Measurements from ENCODE around the gene GLTP. TPM values are rescaled to one million over a fixed set of nuclear protein-coding genes. Genes with fewer than 3 reads are reported as not detected.
"Not testable (repeated sequence)": the region's sequence is repeated elsewhere in the genome, so short reads cannot be mapped to it uniquely, and the experiment has no call there.

The GLTP gene
- total RNA-seq, 3 donors from 2014 or later (not counting 1 experiment from before 2014, with no cell fraction given): 48.6 to 52.8 (median 49.2) TPM

DNA sequence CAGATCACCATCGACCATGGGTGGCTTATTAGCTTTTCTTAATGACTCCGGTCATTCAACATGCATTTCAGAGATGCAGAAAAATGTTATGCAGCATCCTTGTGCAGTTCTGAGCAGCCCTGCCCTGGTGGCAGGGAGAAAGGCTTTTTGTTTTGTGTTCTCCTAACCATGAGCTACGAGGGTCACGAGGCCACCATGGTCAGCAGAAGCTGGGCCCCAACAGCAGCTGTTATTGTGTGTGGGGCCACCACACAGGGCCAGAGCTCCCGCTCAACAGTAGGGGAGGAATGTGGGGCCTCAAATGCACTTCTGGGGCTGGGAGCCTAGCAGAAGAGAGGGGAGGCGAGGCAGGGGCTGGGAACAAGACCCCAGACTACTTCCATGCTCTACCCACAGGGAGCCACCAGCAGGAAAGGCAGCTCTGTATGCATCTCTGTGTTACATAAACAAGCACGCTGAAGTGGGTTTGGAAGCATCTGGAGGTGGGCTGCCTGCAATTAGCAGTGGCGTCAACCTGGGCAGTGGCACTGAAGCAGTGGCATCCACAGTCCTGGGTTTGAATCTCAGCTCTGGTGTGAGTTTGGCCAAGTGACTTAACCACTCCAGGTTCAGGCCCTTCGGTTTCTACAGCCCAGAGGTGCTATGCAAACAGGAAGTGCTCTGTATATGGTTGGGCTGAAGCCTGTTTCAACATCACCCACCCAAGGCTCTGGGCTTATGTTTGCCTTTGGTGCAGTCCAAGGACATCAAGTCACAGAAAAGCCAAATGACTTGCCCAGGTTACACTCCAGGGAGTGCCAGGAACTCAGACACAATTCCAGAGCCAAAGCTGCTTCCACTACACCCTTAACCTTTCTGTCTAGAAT lies 16.3 kb downstream of the GLTP start:
- Mint-ChIP-seq H3K4me1 (peaks cover 28 to 31% of the 10 kb centered on the region in 2 donors), H3K9me3 (no peaks in the 10 kb centered on the region), H3K4me3 (peak overlapping the region; percentile 74), H3K27ac (peak overlapping the region; percentile 81 to 86), H3K36me3 (no peaks in the 10 kb centered on the region), H3K27me3 (ENCODE audit: low read depth in 2 of 2) (no peaks in the 10 kb centered on the region)
- DNase-seq (peak in 1 of 2 donors; percentile 44), ATAC-seq (peak; percentile 92 to 95 (median 93))
- H3K27me3 ChIP-seq (ENCODE audit: control insufficient read depth, insufficient read depth, low read length): no peaks in the 10 kb centered on the region
- TF ChIP-seq, protein P1, sequence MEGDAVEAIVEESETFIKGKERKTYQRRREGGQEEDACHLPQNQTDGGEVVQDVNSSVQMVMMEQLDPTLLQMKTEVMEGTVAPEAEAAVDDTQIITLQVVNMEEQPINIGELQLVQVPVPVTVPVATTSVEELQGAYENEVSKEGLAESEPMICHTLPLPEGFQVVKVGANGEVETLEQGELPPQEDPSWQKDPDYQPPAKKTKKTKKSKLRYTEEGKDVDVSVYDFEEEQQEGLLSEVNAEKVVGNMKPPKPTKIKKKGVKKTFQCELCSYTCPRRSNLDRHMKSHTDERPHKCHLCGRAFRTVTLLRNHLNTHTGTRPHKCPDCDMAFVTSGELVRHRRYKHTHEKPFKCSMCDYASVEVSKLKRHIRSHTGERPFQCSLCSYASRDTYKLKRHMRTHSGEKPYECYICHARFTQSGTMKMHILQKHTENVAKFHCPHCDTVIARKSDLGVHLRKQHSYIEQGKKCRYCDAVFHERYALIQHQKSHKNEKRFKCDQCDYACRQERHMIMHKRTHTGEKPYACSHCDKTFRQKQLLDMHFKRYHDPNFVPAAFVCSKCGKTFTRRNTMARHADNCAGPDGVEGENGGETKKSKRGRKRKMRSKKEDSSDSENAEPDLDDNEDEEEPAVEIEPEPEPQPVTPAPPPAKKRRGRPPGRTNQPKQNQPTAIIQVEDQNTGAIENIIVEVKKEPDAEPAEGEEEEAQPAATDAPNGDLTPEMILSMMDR (IDR thresholded peaks at IDR 0.05): no peak
- H3K4me3 ChIP-seq (ENCODE audit: low read length): no peak overlapping the region
- peaks cover 30% of the 10 kb centered on the region for H3K4me1 ChIP-seq (ENCODE audit: control insufficient read depth, insufficient read depth, low read length)
- intact Hi-C loops (cut with micrococcal nuclease): no loop called here
- WGBS (ENCODE audit: insufficient coverage): 75% methylated on average over 8 of the region's 9 CpGs
- H3K36me3 ChIP-seq (ENCODE audit: control insufficient read depth, insufficient read depth, low read length): peaks cover 2% of the 10 kb centered on the region
- H3K9me3 ChIP-seq (ENCODE audit: control insufficient read depth, insufficient read depth, low read length): no peaks in the 10 kb centered on the region
- peak overlapping the region; percentile 74 for H3K27ac ChIP-seq (ENCODE audit: low read length)

DNA sequence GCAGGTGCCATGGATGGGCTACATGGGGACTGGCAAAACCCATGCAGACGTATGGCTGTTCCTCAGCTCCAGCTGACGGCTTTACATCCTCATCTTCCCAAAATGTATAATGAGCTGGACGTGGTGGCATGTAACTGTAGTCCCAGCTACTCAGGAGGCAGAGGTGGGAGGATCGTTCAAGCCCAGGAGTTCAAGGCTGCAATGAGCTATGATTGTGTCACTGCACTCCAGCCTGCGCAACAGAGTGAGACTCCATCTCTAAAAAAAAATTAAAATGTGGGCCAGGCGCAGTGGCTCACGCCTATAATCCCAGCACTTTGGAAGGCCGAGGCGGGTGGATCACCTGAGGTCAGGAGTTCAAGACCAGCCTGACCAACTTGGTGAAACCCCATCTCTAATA lies 17.9 kb downstream of the GLTP start:
- peak overlapping the region in 1 of 2 donors; percentile 86 for H3K27ac Mint-ChIP-seq
- H3K27me3 ChIP-seq (ENCODE audit: control insufficient read depth, insufficient read depth, low read length); H3K4me3 ChIP-seq (ENCODE audit: low read length); H3K36me3 Mint-ChIP-seq; H3K9me3 ChIP-seq (ENCODE audit: control insufficient read depth, insufficient read depth, low read length); ATAC-seq; intact Hi-C loops (cut with micrococcal nuclease); H3K27me3 Mint-ChIP-seq (ENCODE audit: low read depth in 2 of 2); H3K9me3 Mint-ChIP-seq; H3K27ac ChIP-seq (ENCODE audit: low read length); DNase-seq: not testable (repeated sequence)
- Histone ChIP-seq H3K36me3 (ENCODE audit: control insufficient read depth, insufficient read depth, low read length) (peaks cover 12% of the 10 kb centered on the region), H3K4me1 (ENCODE audit: control insufficient read depth, insufficient read depth, low read length) (peaks cover 30% of the 10 kb centered on the region)
- peak overlapping the region; percentile 17 for H3K4me3 Mint-ChIP-seq
- 100% methylated on average over 9 of the region's 9 CpGs for WGBS (ENCODE audit: insufficient coverage)
- H3K4me1 Mint-ChIP-seq: peaks cover 31 to 35% of the 10 kb centered on the region in 2 donors

DNA sequence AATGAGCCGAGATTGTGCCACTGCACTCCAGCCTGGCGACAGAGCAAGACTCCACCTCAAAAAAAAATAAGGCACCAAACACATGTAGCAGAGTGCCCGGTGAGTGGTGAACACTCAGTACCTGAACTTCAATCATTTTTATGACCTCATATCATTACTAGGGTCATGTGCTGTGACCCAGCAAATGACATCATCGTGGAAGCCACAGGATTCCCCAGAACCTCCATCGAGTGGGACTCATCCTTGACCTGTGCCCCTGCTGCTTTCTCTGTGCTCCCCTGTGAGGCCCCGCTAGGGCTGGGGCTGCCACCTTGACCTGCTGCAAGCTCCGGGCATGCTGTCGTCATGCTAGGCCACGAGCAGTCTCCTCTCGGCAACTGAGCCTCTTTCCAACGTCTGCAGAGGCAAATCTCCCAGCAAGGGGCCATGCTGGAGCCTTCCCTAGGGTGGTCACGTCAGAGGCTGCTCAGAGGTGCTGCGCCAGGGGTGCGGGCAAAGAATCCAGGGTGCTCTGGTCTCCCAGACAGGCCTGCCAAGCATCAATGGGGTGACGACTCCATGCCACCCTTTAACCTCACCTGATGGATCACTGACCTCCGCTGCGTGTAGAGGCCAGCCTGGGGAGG lies 18.5 kb downstream of the GLTP start:
- intact Hi-C loops (cut with micrococcal nuclease): no loop called here
- H3K4me1 ChIP-seq (ENCODE audit: control insufficient read depth, insufficient read depth, low read length): peaks cover 27% of the 10 kb centered on the region
- Mint-ChIP-seq H3K36me3 (no peaks in the 10 kb centered on the region), H3K4me3 (no peak overlapping the region), H3K9me3 (no peaks in the 10 kb centered on the region), H3K4me1 (peaks cover 31 to 35% of the 10 kb centered on the region in 2 donors), H3K27ac (peak overlapping the region in 1 of 2 donors; percentile 86), H3K27me3 (ENCODE audit: low read depth in 2 of 2) (no peaks in the 10 kb centered on the region)
- H3K36me3 ChIP-seq (ENCODE audit: control insufficient read depth, insufficient read depth, low read length): peaks cover 18% of the 10 kb centered on the region
- H3K9me3 ChIP-seq (ENCODE audit: control insufficient read depth, insufficient read depth, low read length): no peaks in the 10 kb centered on the region
- TF ChIP-seq, protein P1 (IDR thresholded peaks at IDR 0.05): no peak
- no peak overlapping the region for H3K4me3 ChIP-seq (ENCODE audit: low read length)
- no peak for DNase-seq
- no peaks in the 10 kb centered on the region for H3K27me3 ChIP-seq (ENCODE audit: control insufficient read depth, insufficient read depth, low read length)
- 95% methylated on average over 17 of the region's 17 CpGs for WGBS (ENCODE audit: insufficient coverage)
- no peak for ATAC-seq
- no peak overlapping the region for H3K27ac ChIP-seq (ENCODE audit: low read length)

DNA sequence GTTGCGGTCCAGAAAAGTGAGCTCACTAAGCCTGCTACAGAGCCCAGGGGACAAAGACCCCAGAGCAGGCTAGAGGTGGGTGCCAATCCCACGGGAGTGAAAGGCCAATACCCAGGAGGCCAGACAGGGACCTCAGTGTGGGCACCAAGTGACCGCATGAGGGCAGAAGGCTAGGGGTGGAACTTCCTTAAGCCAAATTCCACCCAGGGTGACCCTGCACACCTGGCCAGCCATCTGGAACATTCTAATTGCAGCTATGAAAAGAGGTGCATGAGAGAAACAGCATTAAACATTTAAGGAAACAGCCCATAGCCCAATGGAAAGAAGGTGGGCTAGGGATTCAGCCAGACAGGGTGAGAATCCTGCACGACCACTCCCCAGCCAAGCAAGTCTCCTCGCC lies 19.4 kb downstream of the GLTP start:
- DNase-seq: no peak
- Histone ChIP-seq H3K4me3 (ENCODE audit: low read length) (no peak overlapping the region), H3K36me3 (ENCODE audit: control insufficient read depth, insufficient read depth, low read length) (peaks cover 24% of the 10 kb centered on the region), H3K4me1 (ENCODE audit: control insufficient read depth, insufficient read depth, low read length) (peaks cover 27% of the 10 kb centered on the region), H3K27ac (ENCODE audit: low read length) (no peak overlapping the region), H3K9me3 (ENCODE audit: control insufficient read depth, insufficient read depth, low read length) (no peaks in the 10 kb centered on the region), H3K27me3 (ENCODE audit: control insufficient read depth, insufficient read depth, low read length) (no peaks in the 10 kb centered on the region)
- intact Hi-C loops (cut with micrococcal nuclease): no loop called here
- Mint-ChIP-seq H3K27ac (no peak overlapping the region), H3K36me3 (no peaks in the 10 kb centered on the region), H3K4me3 (no peak overlapping the region), H3K9me3 (no peaks in the 10 kb centered on the region), H3K4me1 (peaks cover 30 to 31% of the 10 kb centered on the region in 2 donors), H3K27me3 (ENCODE audit: low read depth in 2 of 2) (no peaks in the 10 kb centered on the region)
- TF ChIP-seq, protein P1 (IDR thresholded peaks at IDR 0.05): no peak
- no peak for ATAC-seq
- WGBS (ENCODE audit: insufficient coverage): 96% methylated on average over 5 of the region's 5 CpGs

Data from natural killer cell (primary cell).